ENCODE results near the gene ADA.

ADA gene

GRCh38 chr20:44644667-44645131 is 6.8 kb downstream of the ADA start:
- no peak for DNase-seq (ENCODE audit: low spot score)

- DNase-seq (ENCODE audit: low spot score), result no peak
Measured at GRCh38 chr20:44644230-44644617, 7.3 kb downstream of the ADA start.

GRCh38 chr20:44643596-44644229 is 7.8 kb downstream of the ADA start:
- DNase-seq (ENCODE audit: low spot score), result peak; percentile 34

DNA sequence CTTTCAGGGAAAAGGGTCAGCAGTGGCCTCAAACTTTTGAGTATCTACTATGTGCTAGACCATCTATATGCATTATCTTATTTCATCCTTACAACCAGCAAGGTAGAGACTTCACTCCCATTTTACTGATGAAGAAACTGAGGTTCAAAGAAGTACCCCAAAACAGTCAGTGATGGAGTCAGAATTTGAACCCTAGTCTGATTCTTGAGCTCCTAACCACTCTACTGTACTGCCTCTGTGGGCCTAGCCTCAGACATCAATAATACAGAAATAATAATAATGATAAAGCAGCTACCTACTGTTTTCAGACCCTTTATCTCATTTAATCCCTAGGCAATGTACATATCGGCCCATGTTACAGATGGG is 8.4 kb downstream of the ADA start:
- DNase-seq (ENCODE audit: low spot score), result no peak

GRCh38 chr20:44642203-44643153 is 9.0 kb downstream of the ADA start:
- peak; percentile 77 for DNase-seq (ENCODE audit: low spot score)

DNA sequence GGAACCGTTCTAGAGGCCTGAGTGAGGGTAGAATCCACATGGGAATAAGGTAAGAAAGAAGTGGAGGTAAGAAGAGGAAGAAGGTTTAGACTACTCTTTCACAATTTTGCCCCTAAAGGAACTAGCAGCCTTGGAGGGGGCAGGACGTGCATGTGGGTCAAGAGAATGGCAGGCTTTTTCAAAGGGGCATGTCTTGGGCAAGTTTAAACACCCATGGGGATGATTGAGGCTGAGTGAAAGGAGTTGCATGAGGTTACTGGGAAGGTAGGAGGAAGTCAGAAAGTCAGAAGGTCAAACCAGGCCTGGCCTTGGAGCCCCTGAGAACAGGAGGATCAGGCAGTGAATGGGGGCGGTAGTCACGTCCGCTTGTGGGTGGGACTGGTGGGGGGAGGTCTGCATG is 10.2 kb downstream of the ADA start:
- no peak for DNase-seq (ENCODE audit: low spot score)

DNA sequence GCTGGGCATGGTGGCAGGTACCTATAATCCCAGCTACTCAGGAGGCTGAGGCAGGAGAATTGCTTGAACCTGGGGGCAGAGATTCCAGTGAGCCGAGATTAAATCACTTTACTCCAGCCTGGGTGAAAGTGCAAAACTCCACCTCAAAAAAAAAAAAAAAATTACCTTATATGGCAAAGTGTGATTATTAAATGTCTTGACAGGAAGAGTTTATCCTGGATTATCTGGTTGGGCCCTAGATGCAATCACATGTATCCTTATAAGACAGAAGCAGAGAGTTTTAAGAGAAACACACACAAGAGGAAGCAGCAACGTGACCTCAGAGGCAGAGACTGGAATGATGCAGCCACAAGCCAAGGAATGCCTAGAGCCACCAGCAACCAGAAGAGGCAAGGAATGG is 11.0 kb downstream of the ADA start:
- DNase-seq (ENCODE audit: low spot score), result no peak

GRCh38 chr20:44637522-44638372 is 13.8 kb downstream of the ADA start:
- DNase-seq (ENCODE audit: low spot score), result no peak

DNA sequence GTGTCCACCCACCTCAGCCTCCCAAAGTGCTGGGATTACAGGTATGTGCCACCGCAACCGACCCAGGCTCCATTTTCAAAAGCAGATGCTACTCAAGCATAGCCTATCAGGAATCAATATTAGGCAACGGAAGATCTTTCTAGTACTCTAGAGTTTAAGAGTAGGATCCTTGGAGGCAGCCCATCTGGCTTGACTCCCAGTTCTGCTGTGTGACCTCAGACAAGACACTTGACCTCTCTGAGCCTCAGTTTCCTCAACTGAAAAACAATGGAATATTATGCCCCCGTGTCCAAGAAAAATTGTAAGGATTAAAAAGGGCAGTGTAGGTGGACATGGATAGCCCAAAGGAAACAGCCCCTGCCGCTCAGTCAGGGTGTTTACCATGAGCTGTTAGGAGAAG is 14.5 kb downstream of the ADA start:
- no peak for DNase-seq (ENCODE audit: low spot score)

GRCh38 chr20:44635877-44636276 is 15.6 kb downstream of the ADA start:
- DNase-seq (ENCODE audit: low spot score), result no peak

- DNase-seq (ENCODE audit: low spot score), result no peak
Measured at GRCh38 chr20:44633872-44634600, 17.5 kb downstream of the ADA start.

GRCh38 chr20:44633187-44633810 is 18.2 kb downstream of the ADA start:
- DNase-seq (ENCODE audit: low spot score), result no peak

GRCh38 chr20:44632103-44632752 is 19.3 kb downstream of the ADA start:
- no peak for DNase-seq (ENCODE audit: low spot score)

- DNase-seq (ENCODE audit: low spot score), result no peak
Measured at GRCh38 chr20:44630297-44630696, 21.2 kb downstream of the ADA start.

DNA sequence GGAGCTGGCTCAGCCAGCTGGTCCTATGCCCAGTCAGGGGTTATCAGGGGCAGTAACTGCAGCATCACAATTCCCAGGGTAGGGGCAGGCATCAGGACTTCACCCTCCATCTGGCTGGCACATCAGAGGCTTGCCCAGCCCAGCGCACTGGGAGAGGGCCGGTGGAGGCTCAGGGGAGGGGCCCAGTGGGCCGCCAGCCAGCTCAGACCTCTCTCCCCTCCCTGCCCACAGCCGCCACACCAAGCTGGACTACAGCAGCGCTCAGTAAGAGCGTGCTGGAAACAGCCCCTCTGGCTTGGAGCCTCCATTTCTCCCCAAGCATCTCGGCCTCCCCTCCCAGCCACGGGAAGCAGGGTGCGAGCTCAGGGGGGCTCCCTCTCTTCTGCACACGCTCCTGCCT is 22.0 kb downstream of the ADA start:
- no peak for DNase-seq (ENCODE audit: low spot score)

GRCh38 chr20:44629017-44629385 is 22.5 kb downstream of the ADA start:
- DNase-seq (ENCODE audit: low spot score), result no peak

DNA sequence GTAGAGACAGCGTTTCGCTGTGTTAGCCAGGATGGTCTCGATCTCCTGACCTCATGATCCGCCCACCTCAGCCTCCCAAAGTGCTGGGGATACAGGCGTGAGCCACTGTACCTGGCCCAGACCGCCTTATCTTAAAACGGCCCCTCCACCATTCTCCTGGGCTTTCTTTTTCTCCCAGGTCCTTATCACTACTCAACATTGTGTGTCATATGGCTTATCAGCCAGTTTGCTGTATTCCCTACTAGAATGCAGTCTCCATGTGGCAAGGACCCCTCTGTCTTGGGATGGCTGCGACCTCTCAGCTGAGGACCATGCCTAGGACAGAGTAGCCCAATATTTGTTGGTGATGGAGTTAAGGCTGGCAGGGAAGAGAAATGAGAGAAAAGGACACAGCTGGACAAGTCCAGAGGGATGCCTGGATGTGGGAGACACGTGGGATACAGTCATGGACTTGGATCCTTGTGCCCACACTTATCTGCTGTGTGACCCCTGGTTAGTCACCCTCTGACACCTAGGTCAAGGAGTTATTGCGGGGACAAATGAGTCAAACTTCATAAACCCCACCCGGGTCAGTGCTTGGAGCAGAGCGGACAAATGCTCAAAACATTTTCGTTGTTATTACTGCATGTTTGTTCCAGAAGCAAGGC is 24.0 kb downstream of the ADA start:
- DNase-seq (ENCODE audit: low spot score), result no peak

- DNase-seq (ENCODE audit: low spot score), result no peak
Measured at GRCh38 chr20:44626278-44626677, 25.2 kb downstream of the ADA start.

DNA sequence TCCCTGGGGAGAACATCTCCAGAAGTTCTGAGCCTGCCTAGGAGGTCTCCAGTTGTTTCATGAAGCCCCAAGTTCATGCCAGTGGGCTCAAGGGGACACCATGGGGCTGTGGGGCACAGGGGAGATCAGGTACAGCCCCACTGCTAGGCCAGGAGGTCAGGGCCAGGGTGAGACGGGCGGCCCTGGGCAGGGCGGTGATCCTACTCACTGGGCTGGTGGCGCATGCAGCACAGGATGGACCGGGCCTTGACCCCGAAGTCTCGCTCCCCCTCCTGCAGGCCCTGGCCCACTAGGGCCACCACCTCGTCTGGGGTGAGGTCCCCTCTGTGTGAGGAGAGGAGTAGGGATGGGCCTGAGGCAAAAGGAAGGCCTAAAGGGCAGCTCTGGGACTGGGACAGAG is 26.1 kb downstream of the ADA start:
- no peak for DNase-seq (ENCODE audit: low spot score)

GRCh38 chr20:44624743-44625271 is 26.7 kb downstream of the ADA start:
- no peak for DNase-seq (ENCODE audit: low spot score)

Measured in SW480 (cell line).